Measurements from ENCODE around the gene IFT43. TPM values are rescaled to one million over a fixed set of nuclear protein-coding genes. Genes with fewer than 3 reads are reported as not detected.

The IFT43 gene
- polyA plus RNA-seq, 4 donors = 28.3 to 51.5 (median 42.0) TPM

- DNase-seq (ENCODE audit: low read depth in 4 of 4, low spot score in 3 of 4) = no peak
Measured at GRCh38 chr14:76067536-76067935, 82.0 kb downstream of the IFT43 start.

GRCh38 chr14:76073717-76074116, 88.2 kb downstream of the IFT43 start:
- no peak for DNase-seq (ENCODE audit: low read depth in 4 of 4, low spot score in 3 of 4)

DNA sequence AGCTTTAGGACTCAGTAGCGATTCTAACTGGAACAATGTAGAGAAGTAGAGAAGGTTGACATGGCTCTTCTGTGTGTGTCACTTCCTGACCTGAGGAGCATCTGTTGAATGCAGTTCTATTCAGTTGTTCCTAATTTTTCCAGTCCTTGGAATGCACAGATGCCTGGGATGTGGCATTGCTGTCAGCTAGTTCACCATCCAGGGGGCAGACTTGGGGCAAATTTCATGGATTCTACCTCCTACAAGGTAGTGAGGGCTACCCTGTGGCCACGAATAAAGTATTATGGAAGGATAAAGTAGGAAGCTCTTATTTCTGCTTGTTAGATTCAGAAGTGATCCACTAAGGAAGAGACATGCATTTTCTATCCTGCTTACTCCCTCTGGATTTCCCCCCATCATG, 91.8 kb downstream of the IFT43 start:
- no peak for DNase-seq (ENCODE audit: low read depth in 4 of 4, low spot score in 3 of 4)

GRCh38 chr14:76078501-76078900, 92.9 kb downstream of the IFT43 start:
- DNase-seq (ENCODE audit: low read depth in 4 of 4, low spot score in 3 of 4) = no peak

DNA sequence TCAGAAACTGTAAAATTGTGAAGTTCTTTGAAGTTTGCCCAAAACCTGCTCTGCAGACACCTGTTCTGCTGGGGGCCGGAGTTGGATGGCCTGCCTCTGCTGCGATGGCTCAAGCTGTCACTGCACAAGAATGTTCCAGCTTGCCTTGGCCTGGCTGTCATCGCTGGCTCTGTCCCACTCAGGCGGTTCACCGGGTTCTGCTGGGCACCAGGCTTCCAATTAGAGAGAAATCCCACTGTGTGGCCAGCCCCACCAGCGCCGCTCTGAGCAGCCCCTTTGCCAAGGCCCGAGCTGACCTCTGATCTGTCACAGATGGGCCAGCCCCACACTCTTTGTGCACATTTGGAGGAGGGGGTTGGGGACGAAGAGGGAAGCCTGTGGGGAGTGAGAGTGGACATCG, 94.5 kb downstream of the IFT43 start:
- DNase-seq (ENCODE audit: low read depth in 4 of 4, low spot score in 3 of 4) = no peak

- no peak for DNase-seq (ENCODE audit: low read depth in 4 of 4, low spot score in 3 of 4)
Measured at GRCh38 chr14:76080471-76080870, 94.9 kb downstream of the IFT43 start.

DNA sequence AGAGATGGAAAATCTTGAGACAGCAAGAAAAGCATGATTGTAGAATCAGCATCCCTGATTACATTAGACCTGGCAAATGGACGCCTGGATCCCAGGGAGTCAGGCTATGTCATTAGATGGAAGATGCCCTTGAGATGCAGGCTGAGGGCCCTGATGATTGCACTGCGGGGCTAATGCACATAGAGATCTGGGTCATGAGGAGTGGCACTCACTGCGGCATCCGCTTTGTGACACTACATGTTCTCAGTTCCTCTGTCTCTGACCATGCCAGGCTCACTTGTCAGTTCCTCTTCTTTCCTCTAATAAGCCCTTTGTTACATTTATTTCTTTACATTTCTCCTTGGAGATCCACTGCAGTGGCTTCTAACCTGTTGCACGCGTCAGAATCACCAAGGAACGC, 96.1 kb downstream of the IFT43 start:
- DNase-seq (ENCODE audit: low read depth in 4 of 4, low spot score in 3 of 4) = no peak

GRCh38 chr14:76083796-76084765, 98.5 kb downstream of the IFT43 start:
- DNase-seq (ENCODE audit: low read depth in 4 of 4, low spot score in 3 of 4) = no peak

GRCh38 chr14:76085358-76085757, 99.8 kb downstream of the IFT43 start:
- no peak for DNase-seq (ENCODE audit: low read depth in 4 of 4, low spot score in 3 of 4)

DNA sequence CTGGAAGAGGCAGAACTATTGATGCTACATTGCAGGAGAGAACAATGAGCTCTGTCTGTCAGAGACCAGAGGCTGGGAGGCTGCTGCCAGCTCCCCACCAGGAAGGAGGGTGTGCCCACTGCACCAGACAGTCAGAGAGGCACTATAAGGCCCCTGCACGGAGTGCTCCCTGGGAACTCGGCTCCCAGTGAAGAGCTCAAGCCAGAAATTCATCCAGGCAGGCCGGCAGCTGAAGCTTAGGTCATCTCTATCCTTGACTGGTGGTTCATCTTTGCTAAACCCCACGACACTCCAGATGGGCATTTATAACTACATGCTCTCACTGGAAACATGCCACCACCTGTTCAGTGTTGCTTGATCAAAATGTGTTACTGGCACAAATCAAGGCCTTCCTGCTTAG, 101.1 kb downstream of the IFT43 start:
- DNase-seq (ENCODE audit: low read depth in 4 of 4, low spot score in 3 of 4) = no peak

DNA sequence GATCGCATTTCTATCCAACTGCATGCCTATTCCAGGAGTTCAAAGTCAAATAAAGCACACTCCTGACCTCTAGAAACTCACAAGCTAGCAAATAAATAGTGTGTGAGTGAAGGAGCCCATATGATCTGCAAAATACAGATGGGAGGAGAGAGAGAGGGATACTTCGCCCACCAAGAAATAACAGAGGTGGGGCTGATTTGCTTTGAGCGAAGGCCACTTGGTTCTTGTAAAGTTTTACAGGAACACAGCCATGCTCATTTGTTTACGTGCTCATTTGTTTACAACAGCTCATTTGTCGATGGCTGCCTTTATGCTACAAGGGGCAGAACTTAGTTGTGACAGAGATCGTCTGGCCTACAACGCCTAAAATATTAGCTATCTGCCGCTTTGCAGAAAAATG, 102.8 kb downstream of the IFT43 start:
- DNase-seq (ENCODE audit: low read depth in 4 of 4, low spot score in 3 of 4) = no peak

DNA sequence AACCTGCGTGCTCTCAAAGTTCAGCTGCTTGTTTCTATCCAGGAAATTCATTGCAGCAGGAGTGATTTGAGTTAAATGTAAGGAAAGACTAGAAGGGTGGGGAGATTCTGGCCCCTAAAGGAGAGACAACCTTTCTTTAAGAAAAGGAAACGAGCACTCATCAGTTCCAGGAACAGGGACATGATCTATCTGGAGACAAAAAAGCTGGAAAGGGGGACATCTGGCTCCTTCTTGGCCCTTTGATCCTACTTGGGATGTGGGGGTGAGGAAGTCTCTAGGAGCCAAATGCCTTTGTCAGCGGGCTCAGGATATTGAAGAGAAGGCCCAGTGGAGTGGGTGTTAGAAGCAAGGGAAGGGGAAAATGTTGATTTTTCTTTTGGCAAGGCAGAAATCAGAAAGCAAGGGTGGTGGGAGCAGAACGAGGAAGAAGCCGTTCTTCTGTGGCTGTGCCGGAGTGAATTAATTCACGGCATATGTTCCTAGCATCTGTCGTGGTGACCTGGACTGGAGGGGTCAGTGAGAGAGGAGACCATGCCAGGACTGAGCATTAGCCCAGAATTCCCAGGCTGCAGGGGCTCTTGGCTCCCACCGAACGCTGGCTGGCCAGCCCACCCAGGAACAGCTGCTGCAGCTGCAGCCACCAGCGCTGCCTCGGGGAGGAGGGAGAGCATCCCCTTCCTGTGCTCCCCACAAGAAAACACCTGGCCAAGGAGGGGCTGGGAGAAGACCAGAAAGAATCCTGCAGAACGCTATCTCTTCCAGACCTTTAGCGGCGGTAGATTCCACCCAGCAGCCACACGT, 103.4 kb downstream of the IFT43 start:
- no peak for DNase-seq (ENCODE audit: low read depth in 4 of 4, low spot score in 3 of 4)

DNA sequence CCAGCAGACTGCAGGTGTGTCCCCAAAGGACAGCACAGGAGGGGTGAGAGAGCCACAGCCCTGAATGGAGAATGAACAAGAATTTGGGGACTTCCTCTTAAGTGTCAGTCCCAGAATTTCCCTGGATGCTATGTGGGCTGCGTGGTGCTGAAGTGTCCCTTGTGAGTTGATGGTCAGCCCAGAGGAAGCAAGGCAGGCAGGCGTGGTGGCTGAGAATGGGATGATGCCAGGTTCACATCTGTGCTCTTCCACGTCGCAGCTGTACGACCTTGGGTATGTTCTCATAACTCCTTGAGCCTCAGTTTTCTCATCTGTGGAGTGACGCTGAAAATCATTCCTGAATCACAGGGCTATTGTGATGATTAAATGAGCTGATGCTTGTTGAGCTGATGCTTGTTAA, 104.0 kb downstream of the IFT43 start:
- DNase-seq (ENCODE audit: low read depth in 4 of 4, low spot score in 3 of 4) = no peak

DNA sequence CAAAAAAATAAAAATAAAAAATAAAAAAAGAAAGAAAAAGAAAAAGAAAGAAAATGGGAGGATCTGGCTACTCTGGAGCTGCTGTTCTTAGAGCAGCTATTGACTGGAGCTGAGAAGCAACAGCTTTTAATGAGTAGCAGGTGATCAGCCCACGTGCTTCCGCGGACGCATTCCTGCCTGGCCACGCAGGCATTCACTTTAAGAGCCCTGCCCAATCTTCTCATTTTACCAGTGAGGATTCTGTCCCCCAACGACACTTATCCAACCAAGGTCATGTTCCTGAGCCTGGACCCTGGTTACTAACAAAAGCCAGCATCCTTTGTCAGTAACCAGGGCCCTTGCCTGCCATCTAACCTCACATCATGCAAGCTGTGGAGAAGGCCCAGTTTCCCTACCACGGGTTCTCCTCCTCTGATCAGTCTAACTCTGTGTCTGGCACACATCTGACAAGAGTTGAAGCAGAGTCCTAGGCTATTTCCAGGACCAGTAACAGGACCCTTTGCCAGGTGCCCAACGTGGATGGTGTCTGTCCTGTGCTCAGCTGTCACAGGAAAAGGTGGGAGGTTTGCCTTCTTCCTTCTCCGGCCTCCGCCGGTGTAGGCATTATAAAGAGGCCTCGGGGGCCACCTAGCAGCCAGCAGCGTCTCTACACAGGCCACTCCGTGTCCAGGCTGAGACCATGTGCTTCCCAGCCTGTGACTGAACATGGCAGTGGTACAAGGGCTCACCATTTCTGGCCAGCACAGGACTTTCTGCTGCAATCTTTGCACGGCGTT, 105.2 kb downstream of the IFT43 start:
- DNase-seq (ENCODE audit: low read depth in 4 of 4, low spot score in 3 of 4) = no peak

DNA sequence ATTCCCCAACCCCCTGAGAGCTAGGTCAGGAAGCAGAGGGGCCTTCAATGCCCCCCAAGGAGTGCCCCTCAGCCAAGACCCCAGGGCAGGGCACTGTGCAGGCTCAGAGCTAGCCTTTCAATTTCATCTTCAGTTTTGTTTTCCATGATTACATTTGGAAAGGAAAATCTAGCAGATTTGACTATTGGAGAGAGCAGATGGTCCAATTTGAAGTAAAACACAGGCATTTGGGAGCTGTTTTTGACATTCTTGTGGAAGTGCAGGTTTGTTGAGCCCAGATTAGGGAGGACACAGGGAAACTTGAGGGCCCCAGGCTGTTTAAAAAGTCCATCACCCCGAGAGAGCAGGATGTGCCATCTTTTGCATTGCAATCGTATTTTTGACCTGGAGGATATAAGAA, 107.5 kb downstream of the IFT43 start:
- DNase-seq (ENCODE audit: low read depth in 4 of 4, low spot score in 3 of 4) = no peak

DNA sequence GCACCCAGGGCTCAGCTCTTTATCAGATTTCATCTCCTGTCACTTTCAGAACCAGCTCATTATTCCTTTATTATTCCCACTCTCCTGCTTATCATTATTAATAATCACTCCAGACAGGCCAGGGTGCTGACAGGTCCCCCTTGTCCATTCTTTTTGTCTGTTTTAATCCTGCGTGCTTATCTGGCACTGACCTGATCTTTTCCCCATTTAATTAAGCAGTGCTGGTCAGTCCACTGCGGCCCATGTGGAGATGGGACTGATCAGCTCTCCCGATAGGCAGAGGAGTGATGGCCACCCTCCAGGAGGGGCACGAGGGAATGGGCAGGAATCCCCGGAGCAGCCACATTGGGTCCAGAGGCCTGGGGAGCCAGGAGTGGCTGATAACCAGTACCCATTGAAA, 110.7 kb downstream of the IFT43 start:
- no peak for DNase-seq (ENCODE audit: low read depth in 4 of 4, low spot score in 3 of 4)

DNA sequence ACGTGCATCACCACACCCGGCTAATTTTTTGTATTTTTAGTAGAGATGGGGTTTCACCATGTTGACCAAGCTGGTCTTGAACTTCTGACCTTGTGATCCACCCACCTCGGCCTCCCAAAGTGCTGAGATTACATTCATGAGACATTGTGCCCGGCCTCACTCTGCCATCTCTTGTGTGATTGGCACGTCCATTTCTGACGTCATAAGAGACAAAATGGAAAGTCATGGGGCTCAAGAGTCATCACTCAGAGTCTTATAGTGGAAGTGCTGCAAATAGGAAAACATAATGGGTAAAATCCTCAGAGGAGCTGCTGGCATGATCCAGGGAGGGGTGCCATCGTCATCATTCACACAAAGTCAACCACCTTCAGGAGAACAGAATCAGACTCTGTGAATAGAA, 112.0 kb downstream of the IFT43 start:
- no peak for DNase-seq (ENCODE audit: low read depth in 4 of 4, low spot score in 3 of 4)

DNA sequence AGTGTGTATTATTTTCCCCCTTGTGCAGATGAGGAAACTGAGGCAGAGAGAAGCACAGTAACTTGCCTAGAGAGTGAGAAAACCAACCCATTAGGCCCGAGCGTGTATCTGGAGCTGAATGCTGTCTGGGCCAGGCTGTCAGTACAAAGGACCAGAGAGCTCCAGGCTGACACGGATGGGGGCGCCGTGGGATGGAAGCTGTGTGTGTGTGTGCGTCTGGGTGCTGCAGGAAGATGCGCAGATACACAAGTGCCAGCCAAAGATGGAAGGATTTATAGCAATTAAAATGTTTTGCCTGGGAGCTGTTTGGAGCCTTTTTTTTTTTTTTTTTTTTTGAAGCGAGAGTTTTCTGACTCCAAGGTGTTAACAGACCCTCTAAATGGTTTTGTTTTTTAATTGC, 112.5 kb downstream of the IFT43 start:
- DNase-seq (ENCODE audit: low read depth in 4 of 4, low spot score in 3 of 4) = no peak

DNA sequence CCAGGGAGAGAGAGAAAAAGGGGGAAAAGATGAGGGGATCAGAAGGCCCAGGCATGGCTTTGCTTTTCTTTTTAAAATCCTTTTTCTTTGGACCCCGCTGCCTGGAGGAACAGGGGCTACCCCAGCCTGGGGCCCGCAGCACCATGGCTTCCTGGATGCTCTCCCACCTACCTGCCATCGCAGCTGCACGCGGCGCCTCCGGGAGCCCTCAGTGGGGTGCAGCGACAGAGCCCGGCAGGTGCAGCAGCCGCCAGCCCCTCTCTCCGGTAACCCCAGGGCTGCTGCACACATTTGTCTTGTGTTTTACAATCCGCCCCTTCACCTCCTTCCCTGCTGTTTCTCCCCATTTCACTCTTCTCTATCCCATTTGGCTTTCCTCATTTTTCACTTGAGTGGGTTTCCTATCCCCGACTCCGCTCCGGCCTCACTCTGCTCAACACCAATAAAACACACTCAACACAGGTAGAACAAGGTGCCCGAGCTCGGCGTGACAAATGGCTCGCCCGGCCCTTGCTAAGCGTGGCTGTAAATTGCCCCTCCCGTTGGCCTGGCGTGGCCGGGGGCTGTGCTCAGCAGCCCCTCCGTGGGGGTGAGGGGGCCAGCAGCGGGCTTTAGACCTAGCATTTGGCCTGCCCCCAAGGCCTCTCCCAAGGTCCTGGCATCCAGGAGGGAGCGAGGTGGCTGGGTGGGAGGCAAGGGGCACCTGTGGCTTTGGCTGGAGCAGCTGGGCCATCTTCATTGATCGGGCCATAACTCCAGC, 113.5 kb downstream of the IFT43 start:
- DNase-seq (ENCODE audit: low read depth in 4 of 4, low spot score in 3 of 4) = no peak

GRCh38 chr14:76100236-76100635, 114.7 kb downstream of the IFT43 start:
- DNase-seq (ENCODE audit: low read depth in 4 of 4, low spot score in 3 of 4) = no peak

All from left renal pelvis (tissue), 4 donors.